HEK293 (cell line): ENCODE data around the gene ANGEL2.

Experiments used
- BCL11A ChIP-seq: fragments of 450-650 bp; formaldehyde crosslinking; IDR thresholded peaks from 2 replicates; pipeline ENCODE4 v1.5.1; 2016; ENCODE audit warnings: low read depth, missing biosample characterization, missing genetic modification characterization
- SCRT2 ChIP-seq: fragments of 450-650 bp; formaldehyde crosslinking; IDR thresholded peaks from 2 replicates; pipeline ENCODE4 v1.5.1; 2016; ENCODE audit warnings: missing biosample characterization, missing genetic modification characterization
- ZBTB21 ChIP-seq: fragments of 450-650 bp; formaldehyde crosslinking; IDR thresholded peaks from 2 replicates; pipeline ENCODE4 v1.5.1; 2017; ENCODE audit warnings: missing biosample characterization, missing genetic modification characterization
- ZBTB8A ChIP-seq: fragments of 450-650 bp; formaldehyde crosslinking; IDR thresholded peaks from 2 replicates; pipeline ENCODE4 v1.5.1; 2016; ENCODE audit warnings: missing biosample characterization, missing genetic modification characterization
- ZNF366 ChIP-seq: fragments of 450-650 bp; formaldehyde crosslinking; conservative IDR thresholded peaks from 2 replicates; pipeline ENCODE4 v1.5.1; 2016; ENCODE audit warnings: missing biosample characterization, missing genetic modification characterization
- TF ChIP-seq, protein P1 (sequence below): fragments of 450-650 bp; formaldehyde crosslinking; IDR thresholded peaks from 2 replicates; pipeline ENCODE4 v1.5.1; 2016; ENCODE audit warnings: missing biosample characterization, missing genetic modification characterization
- TF ChIP-seq, protein P2 (sequence below): fragments of 450-650 bp; formaldehyde crosslinking; IDR thresholded peaks from 2 replicates; pipeline ENCODE4 v1.5.1; 2016; ENCODE audit warnings: missing biosample characterization, missing genetic modification characterization
- TF ChIP-seq, protein P3 (sequence below): fragments of 450-650 bp; formaldehyde crosslinking; IDR thresholded peaks from 2 replicates; pipeline ENCODE4 v1.5.1; 2016; ENCODE audit warnings: missing biosample characterization, missing genetic modification characterization

DNA sequence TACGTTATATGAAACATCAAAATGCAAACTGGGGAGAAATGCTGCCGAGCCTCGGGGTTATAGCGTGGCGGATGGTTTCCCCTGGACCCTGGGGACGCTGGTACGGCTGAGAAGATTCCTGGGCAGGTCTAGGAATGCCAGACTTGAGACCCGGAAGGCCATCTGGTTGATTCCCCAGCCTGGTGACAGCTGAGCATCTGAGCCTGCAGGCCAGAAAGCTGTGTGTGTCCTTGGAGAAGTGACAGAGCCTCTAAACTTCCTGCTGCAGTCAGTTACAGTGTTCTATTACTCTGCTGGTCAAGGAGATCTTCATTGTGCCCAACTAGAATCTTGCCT is 63.1 kb downstream of the ANGEL2 start:
- TF ChIP-seq BCL11A (tag by site-specific recombination): no peak
- TF ChIP-seq, protein P1, sequence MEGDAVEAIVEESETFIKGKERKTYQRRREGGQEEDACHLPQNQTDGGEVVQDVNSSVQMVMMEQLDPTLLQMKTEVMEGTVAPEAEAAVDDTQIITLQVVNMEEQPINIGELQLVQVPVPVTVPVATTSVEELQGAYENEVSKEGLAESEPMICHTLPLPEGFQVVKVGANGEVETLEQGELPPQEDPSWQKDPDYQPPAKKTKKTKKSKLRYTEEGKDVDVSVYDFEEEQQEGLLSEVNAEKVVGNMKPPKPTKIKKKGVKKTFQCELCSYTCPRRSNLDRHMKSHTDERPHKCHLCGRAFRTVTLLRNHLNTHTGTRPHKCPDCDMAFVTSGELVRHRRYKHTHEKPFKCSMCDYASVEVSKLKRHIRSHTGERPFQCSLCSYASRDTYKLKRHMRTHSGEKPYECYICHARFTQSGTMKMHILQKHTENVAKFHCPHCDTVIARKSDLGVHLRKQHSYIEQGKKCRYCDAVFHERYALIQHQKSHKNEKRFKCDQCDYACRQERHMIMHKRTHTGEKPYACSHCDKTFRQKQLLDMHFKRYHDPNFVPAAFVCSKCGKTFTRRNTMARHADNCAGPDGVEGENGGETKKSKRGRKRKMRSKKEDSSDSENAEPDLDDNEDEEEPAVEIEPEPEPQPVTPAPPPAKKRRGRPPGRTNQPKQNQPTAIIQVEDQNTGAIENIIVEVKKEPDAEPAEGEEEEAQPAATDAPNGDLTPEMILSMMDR (tag by site-specific recombination): no peak
- no peak for TF ChIP-seq ZBTB21
- TF ChIP-seq, protein P2, sequence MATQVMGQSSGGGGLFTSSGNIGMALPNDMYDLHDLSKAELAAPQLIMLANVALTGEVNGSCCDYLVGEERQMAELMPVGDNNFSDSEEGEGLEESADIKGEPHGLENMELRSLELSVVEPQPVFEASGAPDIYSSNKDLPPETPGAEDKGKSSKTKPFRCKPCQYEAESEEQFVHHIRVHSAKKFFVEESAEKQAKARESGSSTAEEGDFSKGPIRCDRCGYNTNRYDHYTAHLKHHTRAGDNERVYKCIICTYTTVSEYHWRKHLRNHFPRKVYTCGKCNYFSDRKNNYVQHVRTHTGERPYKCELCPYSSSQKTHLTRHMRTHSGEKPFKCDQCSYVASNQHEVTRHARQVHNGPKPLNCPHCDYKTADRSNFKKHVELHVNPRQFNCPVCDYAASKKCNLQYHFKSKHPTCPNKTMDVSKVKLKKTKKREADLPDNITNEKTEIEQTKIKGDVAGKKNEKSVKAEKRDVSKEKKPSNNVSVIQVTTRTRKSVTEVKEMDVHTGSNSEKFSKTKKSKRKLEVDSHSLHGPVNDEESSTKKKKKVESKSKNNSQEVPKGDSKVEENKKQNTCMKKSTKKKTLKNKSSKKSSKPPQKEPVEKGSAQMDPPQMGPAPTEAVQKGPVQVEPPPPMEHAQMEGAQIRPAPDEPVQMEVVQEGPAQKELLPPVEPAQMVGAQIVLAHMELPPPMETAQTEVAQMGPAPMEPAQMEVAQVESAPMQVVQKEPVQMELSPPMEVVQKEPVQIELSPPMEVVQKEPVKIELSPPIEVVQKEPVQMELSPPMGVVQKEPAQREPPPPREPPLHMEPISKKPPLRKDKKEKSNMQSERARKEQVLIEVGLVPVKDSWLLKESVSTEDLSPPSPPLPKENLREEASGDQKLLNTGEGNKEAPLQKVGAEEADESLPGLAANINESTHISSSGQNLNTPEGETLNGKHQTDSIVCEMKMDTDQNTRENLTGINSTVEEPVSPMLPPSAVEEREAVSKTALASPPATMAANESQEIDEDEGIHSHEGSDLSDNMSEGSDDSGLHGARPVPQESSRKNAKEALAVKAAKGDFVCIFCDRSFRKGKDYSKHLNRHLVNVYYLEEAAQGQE (tag by site-specific recombination): no peak
- TF ChIP-seq, protein P3, sequence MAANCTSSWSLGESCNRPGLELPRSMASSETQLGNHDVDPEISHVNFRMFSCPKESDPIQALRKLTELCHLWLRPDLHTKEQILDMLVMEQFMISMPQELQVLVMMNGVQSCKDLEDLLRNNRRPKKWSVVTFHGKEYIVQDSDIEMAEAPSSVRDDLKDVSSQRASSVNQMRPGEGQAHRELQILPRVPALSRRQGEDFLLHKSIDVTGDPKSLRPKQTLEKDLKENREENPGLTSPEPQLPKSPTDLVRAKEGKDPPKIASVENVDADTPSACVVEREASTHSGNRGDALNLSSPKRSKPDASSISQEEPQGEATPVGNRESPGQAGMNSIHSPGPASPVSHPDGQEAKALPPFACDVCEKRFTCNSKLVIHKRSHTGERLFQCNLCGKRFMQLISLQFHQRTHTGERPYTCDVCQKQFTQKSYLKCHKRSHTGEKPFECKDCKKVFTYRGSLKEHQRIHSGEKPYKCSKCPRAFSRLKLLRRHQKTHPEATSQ (tag by site-specific recombination): no peak
- no peak for TF ChIP-seq SCRT2
- TF ChIP-seq ZNF366 (tag by site-specific recombination): no peak
- no peak for TF ChIP-seq ZBTB8A (tag by site-specific recombination)
